ENCODE results near the gene SCAF4.
A peak's percentile ranks its signal among the peaks of the same experiment; 100 is the strongest.
"Not testable (repeated sequence)": the region's sequence is repeated elsewhere in the genome, so short reads cannot be mapped to it uniquely, and the experiment has no call there.

Gene SCAF4

GRCh38 chr21:31731857-31732596 is at the start of gene SCAF4:
Gene SCAF4 (minus strand): TSS chr21:31732118. CDS start chr21:31731692, 426 bp downstream.
- peak; percentile 71 for DNase-seq

- no peak for DNase-seq
Observed at GRCh38 chr21:31780944-31781343, 49.0 kb upstream of the SCAF4 start.

GRCh38 chr21:31778546-31778945 is 46.6 kb upstream of the SCAF4 start:
- DNase-seq, result no peak

GRCh38 chr21:31777857-31778256 is 45.9 kb upstream of the SCAF4 start:
- no peak for DNase-seq

- no peak for DNase-seq
Observed at GRCh38 chr21:31774031-31774430, 42.1 kb upstream of the SCAF4 start.

- DNase-seq, result no peak
Observed at GRCh38 chr21:31772674-31773555, 41.0 kb upstream of the SCAF4 start.

- no peak for DNase-seq
Observed at GRCh38 chr21:31771685-31772084, 39.8 kb upstream of the SCAF4 start.

GRCh38 chr21:31768710-31769109 is 36.8 kb upstream of the SCAF4 start:
- no peak for DNase-seq

- DNase-seq, result no peak
Observed at GRCh38 chr21:31766899-31767298, 35.0 kb upstream of the SCAF4 start.

GRCh38 chr21:31765850-31766249 is 33.9 kb upstream of the SCAF4 start:
- DNase-seq, result not testable (repeated sequence)

GRCh38 chr21:31760931-31761330 is 29.0 kb upstream of the SCAF4 start:
- DNase-seq, result no peak

GRCh38 chr21:31756787-31757186 is 24.9 kb upstream of the SCAF4 start:
- DNase-seq, result no peak

GRCh38 chr21:31755027-31755426 is 23.1 kb upstream of the SCAF4 start:
- no peak for DNase-seq

- DNase-seq, result no peak
Observed at GRCh38 chr21:31754708-31754960, 22.7 kb upstream of the SCAF4 start.

- no peak for DNase-seq
Observed at GRCh38 chr21:31753949-31754707, 22.2 kb upstream of the SCAF4 start.

- no peak for DNase-seq
Observed at GRCh38 chr21:31752967-31753366, 21.0 kb upstream of the SCAF4 start.

GRCh38 chr21:31752352-31752751 is 20.4 kb upstream of the SCAF4 start:
- no peak for DNase-seq

GRCh38 chr21:31750843-31751242 is 18.9 kb upstream of the SCAF4 start:
- DNase-seq, result no peak

- no peak for DNase-seq
Observed at GRCh38 chr21:31744182-31744800, 12.4 kb upstream of the SCAF4 start.

GRCh38 chr21:31743712-31744111 is 11.8 kb upstream of the SCAF4 start:
- no peak for DNase-seq

- DNase-seq, result no peak
Observed at GRCh38 chr21:31741116-31741515, 9.2 kb upstream of the SCAF4 start.

- not testable (repeated sequence) for DNase-seq
Observed at GRCh38 chr21:31737586-31738397, 5.9 kb upstream of the SCAF4 start.
